T-cell (primary cell): ENCODE results near the gene TYRP1. TPM values are rescaled to one million over a fixed set of nuclear protein-coding genes. Genes with fewer than 3 reads are reported as not detected.
"Not testable (repeated sequence)": the region's sequence is repeated elsewhere in the genome, so short reads cannot be mapped to it uniquely, and the experiment has no call there.

Experiments
- ATAC-seq, 4 experiments: fragments of 200-7000 bp in 3 of 4; fragments of 150-1000 bp in 1 of 4; cut with Tn5 transposase; replicated peaks in 1 of 4; 1 replicate in 3 of 4; 2 replicates in 1 of 4; pipeline ENCODE4 v1.10.0; 2021; ENCODE audit warnings: moderate library complexity in 3 of 4, mild to moderate bottlenecking in 2 of 4, moderate number of reproducible peaks in 1 of 4
- CTCF ChIA-PET, 2 donors: fragments of 300-600 bp; sonication (Branson Sonifier 250); formaldehyde crosslinking; loops; one replicate each; lab custom pipeline; 2022; ENCODE audit warnings: antibody characterized with exemption in 2 of 2; lab: Charles Lee
- POLR2A ChIA-PET, 2 donors: fragments of 300-600 bp; sonication (Branson Sonifier 250); formaldehyde crosslinking; loops; one replicate each; lab custom pipeline; 2022; ENCODE audit warnings: antibody characterized with exemption in 2 of 2; lab: Charles Lee
- DNase-seq, 35 experiments: peaks; one replicate each; pipeline versions ENCODE4 v3.0.0 to v3.0.0-alpha.2; 2013 to 2023
- H3K27ac ChIP-seq: one replicate; pipeline ENCODE4 v1.5.1; 2013; ENCODE audit warnings: low read length
- H3K27me3 ChIP-seq, 2 experiments: replicated peaks in 1 of 2; 1 replicate in 1 of 2; 2 replicates in 1 of 2; pipeline versions ENCODE4 v1.6.1 to v1.7.0; 2013; ENCODE audit warnings: low read length in 1 of 2, mixed read lengths in 1 of 2; ENCODE audit not compliant: control insufficient read depth in 2 of 2, insufficient read depth in 2 of 2; ENCODE audit errors: extremely low read depth in 1 of 2
- H3K36me3 ChIP-seq, 2 donors: 1 replicate in 1 of 2; 2 replicates in 1 of 2; pipeline versions ENCODE4 v1.6.1 to v1.7.0; 2013; ENCODE audit warnings: low read length in 1 of 2; ENCODE audit not compliant: control insufficient read depth in 2 of 2, insufficient read depth in 1 of 2; ENCODE audit errors: extremely low read depth in 1 of 2
- H3K4me1 ChIP-seq, 2 experiments: 1 replicate in 1 of 2; 2 replicates in 1 of 2; pipeline versions ENCODE4 v1.6.1 to v1.7.0; 2013; ENCODE audit warnings: low read length in 2 of 2, mixed read lengths in 1 of 2; ENCODE audit not compliant: insufficient read depth in 2 of 2, control insufficient read depth in 1 of 2; ENCODE audit errors: extremely low read depth in 1 of 2
- H3K4me3 ChIP-seq, 2 donors: 1 replicate in 1 of 2; 2 replicates in 1 of 2; pipeline versions ENCODE4 v1.5.1 to v1.7.0; 2013; ENCODE audit warnings: mild to moderate bottlenecking in 2 of 2, low read length in 1 of 2, moderate library complexity in 1 of 2; ENCODE audit not compliant: control insufficient read depth in 1 of 2; ENCODE audit errors: extremely low read depth in 1 of 2
- H3K9me3 ChIP-seq: 2 replicates; pipeline ENCODE4 v1.7.0; 2013
- H3K27ac Mint-ChIP-seq, 2 donors: one replicate each; pipeline ENCODE4 v1.8.0; 2020 to 2021; ENCODE audit warnings: mild to moderate bottlenecking in 2 of 2, mixed read lengths in 2 of 2
- H3K27me3 Mint-ChIP-seq, 2 donors: one replicate each; pipeline ENCODE4 v1.8.0; 2021 to 2022; ENCODE audit warnings: mixed read lengths in 2 of 2
- H3K36me3 Mint-ChIP-seq: one replicate; pipeline ENCODE4 v1.8.0; 2021; ENCODE audit warnings: mixed read lengths
- H3K4me1 Mint-ChIP-seq, 3 donors: one replicate each; pipeline ENCODE4 v1.8.0; 2020 to 2022; ENCODE audit warnings: mixed read lengths in 3 of 3, mild to moderate bottlenecking in 1 of 3
- H3K4me3 Mint-ChIP-seq, 3 donors: one replicate each; pipeline ENCODE4 v1.8.0; 2020 to 2022; ENCODE audit warnings: mild to moderate bottlenecking in 3 of 3, mixed read lengths in 3 of 3, moderate library complexity in 3 of 3
- H3K9me3 Mint-ChIP-seq, 3 donors: one replicate each; pipeline ENCODE4 v1.8.0; 2020 to 2022; ENCODE audit warnings: mixed read lengths in 3 of 3
- WGBS: methylation state at CpG from one replicate; pipeline ENCODE4 v1.1.5; 2013; ENCODE audit warnings: missing lambda C conversion rate; ENCODE audit not compliant: insufficient coverage; 5-methylcytosine and 5-hydroxymethylcytosine counted together
- total RNA-seq, 35 experiments: library from RNA in 6 of 35; stranded (reverse) in 6 of 35; fragments of 120-200 nt in 1 of 35; gene quantifications; one replicate each; pipeline versions ENCODE4 v1.2.1 to v1.2.4 and lab custom pipeline; 2013 to 2026

TYRP1 gene
- total RNA-seq, 5 donors from 2014 or later (not counting 1 experiment from before 2014, with no cell fraction given) = not detected

- no peak overlapping the region for H3K27ac ChIP-seq
- H3K27me3 ChIP-seq = no peaks in the 10 kb centered on the region
- WGBS = no CpG with 5 or more reads among the region's 2 CpGs
- no peak overlapping the region for H3K27ac Mint-ChIP-seq
- no peaks in the 10 kb centered on the region for H3K27me3 Mint-ChIP-seq
- DNase-seq = no peak
- ChIA-PET CTCF (no interaction called here), POLR2A (no interaction called here)
- no peak overlapping the region for H3K4me3 ChIP-seq
- ATAC-seq = no peak
- no peaks in the 10 kb centered on the region for H3K36me3 Mint-ChIP-seq
- H3K9me3 Mint-ChIP-seq = peaks cover 9 to 12% (median 11%) of the 10 kb centered on the region in 3 donors
- H3K4me1 Mint-ChIP-seq = no peaks in the 10 kb centered on the region
- H3K4me3 Mint-ChIP-seq = no peak overlapping the region
- peaks cover 2% of the 10 kb centered on the region for H3K9me3 ChIP-seq
- H3K36me3 ChIP-seq = no peaks in the 10 kb centered on the region
- no peaks in the 10 kb centered on the region for H3K4me1 ChIP-seq
Observed at GRCh38 chr9:12670006-12670405, 23.2 kb upstream of the TYRP1 start.

GRCh38 chr9:12674961-12675360 is 18.2 kb upstream of the TYRP1 start:
- ATAC-seq = no peak
- Mint-ChIP-seq H3K4me1 (no peaks in the 10 kb centered on the region), H3K9me3 (peaks cover 5 to 12% (median 10%) of the 10 kb centered on the region in 3 donors), H3K36me3 (no peaks in the 10 kb centered on the region), H3K27me3 (no peaks in the 10 kb centered on the region), H3K27ac (no peak overlapping the region), H3K4me3 (no peak overlapping the region)
- CTCF ChIA-PET = no interaction called here
- no peaks in the 10 kb centered on the region for H3K4me1 ChIP-seq
- no peak overlapping the region for H3K27ac ChIP-seq
- H3K9me3 ChIP-seq = no peaks in the 10 kb centered on the region
- H3K36me3 ChIP-seq = no peaks in the 10 kb centered on the region
- no peak overlapping the region for H3K4me3 ChIP-seq
- DNase-seq = no peak
- no peaks in the 10 kb centered on the region for H3K27me3 ChIP-seq
- WGBS = 98% methylated on average over 5 of the region's 5 CpGs
- POLR2A ChIA-PET = no interaction called here

DNA sequence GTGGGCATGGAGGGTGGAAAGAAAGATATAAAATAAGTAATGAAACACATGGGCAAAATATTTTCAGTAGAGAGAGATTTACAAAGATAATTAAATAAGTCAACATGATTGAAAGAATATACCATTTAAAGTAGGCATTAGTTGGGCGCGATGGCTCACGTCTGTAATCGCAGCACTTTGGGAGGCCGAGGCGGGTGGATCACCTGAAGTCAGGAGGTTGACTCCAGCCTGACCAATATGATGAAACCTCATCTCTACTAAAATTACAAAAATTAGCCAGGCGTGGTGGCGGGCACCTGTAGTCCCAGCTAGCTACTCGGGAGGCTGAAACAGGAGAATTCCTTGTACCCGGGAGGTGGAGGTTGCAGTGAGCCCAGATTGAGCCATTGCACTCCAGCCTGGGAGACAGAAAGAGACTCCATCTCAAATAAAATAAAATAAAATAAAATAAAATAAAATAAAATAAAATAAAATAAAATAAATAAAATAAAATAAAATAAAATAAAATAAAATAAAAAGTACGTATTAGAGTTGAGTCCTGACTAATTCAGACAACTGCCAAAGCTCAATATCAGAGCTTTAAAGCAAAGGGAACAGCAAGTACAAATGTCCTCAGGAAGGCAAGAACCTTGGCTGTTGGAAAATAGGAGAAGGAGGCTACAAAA is 15.6 kb upstream of the TYRP1 start:
- ATAC-seq = not testable (repeated sequence)

GRCh38 chr9:12680341-12680740 is 12.8 kb upstream of the TYRP1 start:
- no peaks in the 10 kb centered on the region for H3K36me3 ChIP-seq
- H3K27ac ChIP-seq = no peak overlapping the region
- no peaks in the 10 kb centered on the region for H3K27me3 Mint-ChIP-seq
- peaks cover 14 to 36% (median 17%) of the 10 kb centered on the region in 3 donors for H3K9me3 Mint-ChIP-seq
- ChIA-PET CTCF (no interaction called here), POLR2A (no interaction called here)
- no peak overlapping the region for H3K4me3 ChIP-seq
- no peaks in the 10 kb centered on the region for H3K4me1 Mint-ChIP-seq
- WGBS = 60% methylated on average over 1 of the region's 2 CpGs
- ATAC-seq (no peak), DNase-seq (no peak)
- no peaks in the 10 kb centered on the region for H3K27me3 ChIP-seq
- H3K27ac Mint-ChIP-seq = no peak overlapping the region
- no peaks in the 10 kb centered on the region for H3K9me3 ChIP-seq
- no peaks in the 10 kb centered on the region for H3K36me3 Mint-ChIP-seq
- H3K4me3 Mint-ChIP-seq = no peak overlapping the region
- no peaks in the 10 kb centered on the region for H3K4me1 ChIP-seq

More for the DNA sequence above, 15.6 kb upstream of the TYRP1 start:
- H3K27me3 Mint-ChIP-seq, H3K4me1 ChIP-seq, H3K27me3 ChIP-seq, H3K4me3 ChIP-seq, H3K36me3 ChIP-seq, H3K4me1 Mint-ChIP-seq, H3K27ac Mint-ChIP-seq, DNase-seq, CTCF ChIA-PET, H3K4me3 Mint-ChIP-seq, H3K27ac ChIP-seq, H3K9me3 ChIP-seq, POLR2A ChIA-PET, H3K36me3 Mint-ChIP-seq: not testable (repeated sequence)
- H3K9me3 Mint-ChIP-seq = peaks cover 9 to 21% (median 13%) of the 10 kb centered on the region in 3 donors
- WGBS = 88% methylated on average over 4 of the region's 11 CpGs

DNA sequence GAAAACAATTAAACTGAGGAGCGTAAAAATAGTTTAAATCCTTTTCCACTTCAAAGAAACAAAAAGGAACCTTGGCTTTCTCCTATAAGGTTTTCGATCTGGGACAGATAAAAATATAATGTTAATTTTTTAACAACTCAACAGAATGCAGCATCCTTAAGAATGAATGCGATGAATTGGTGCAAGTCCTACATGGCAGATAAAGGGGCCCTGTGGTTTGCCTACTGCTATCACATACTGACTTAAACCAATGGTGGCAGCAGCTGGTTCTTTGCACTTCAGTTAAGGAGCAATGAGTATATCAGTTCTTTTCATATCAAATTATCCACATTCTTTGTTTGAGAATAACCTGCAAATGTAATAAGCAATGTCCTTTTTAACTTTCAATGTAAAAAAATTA is 12.4 kb upstream of the TYRP1 start:
- Mint-ChIP-seq H3K4me1 (no peaks in the 10 kb centered on the region), H3K9me3 (peaks cover 14 to 36% (median 17%) of the 10 kb centered on the region in 3 donors), H3K27me3 (no peaks in the 10 kb centered on the region), H3K4me3 (no peak overlapping the region), H3K36me3 (no peaks in the 10 kb centered on the region), H3K27ac (no peak overlapping the region)
- Histone ChIP-seq H3K9me3 (no peaks in the 10 kb centered on the region), H3K4me3 (no peak overlapping the region), H3K36me3 (no peaks in the 10 kb centered on the region), H3K27ac (no peak overlapping the region), H3K4me1 (no peaks in the 10 kb centered on the region), H3K27me3 (no peaks in the 10 kb centered on the region)
- ATAC-seq (no peak), DNase-seq (no peak)
- ChIA-PET CTCF (no interaction called here), POLR2A (no interaction called here)
- WGBS = no CpG with 5 or more reads among the region's 3 CpGs

DNA sequence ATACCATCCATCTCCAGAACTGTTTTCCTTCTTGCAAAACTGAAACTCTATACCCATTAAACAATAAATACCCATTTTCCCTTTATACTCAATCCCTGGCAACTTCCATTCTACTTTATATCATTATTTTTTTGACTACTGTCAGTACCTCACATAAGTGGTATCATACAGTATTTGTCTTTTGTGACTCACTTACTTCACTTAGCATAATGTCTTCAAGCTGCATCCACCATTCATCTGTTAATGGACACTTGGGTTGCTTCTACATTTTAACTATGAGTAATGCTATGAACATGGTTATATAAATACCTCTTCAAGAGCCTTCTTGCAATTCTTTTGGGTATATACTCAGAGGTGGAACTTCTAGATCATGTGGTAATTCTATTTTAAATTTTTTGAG is 11.6 kb upstream of the TYRP1 start:
- no peak overlapping the region for H3K4me3 Mint-ChIP-seq

DNA sequence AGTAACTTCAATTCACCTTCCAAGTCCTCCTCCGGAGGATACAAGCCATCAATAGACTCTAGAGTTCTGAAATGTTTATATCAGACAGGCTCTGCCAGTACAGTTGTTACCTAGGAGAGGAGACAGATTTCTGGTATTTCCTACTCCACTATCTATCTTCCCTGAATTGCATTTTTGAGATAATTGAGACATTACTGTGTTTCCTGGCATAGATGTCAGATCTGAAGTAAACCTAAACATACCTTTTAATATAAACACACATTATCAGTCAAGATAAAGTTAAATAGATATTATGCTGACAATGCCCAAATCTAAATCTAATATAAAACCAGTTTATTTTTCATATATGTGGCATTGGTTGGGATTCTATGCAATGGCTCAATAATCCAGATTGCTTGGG is 8.2 kb upstream of the TYRP1 start:
- WGBS = no CpG with 5 or more reads among the region's 1 CpG
- H3K27me3 Mint-ChIP-seq = no peaks in the 10 kb centered on the region

More for the DNA sequence above, 11.6 kb upstream of the TYRP1 start:
- no peaks in the 10 kb centered on the region for H3K27me3 ChIP-seq
- CTCF ChIA-PET = no interaction called here
- no peaks in the 10 kb centered on the region for H3K36me3 ChIP-seq
- Mint-ChIP-seq H3K9me3 (peaks cover 14 to 36% (median 19%) of the 10 kb centered on the region in 3 donors), H3K27ac (no peak overlapping the region), H3K4me1 (no peaks in the 10 kb centered on the region), H3K27me3 (no peaks in the 10 kb centered on the region), H3K36me3 (no peaks in the 10 kb centered on the region)
- H3K4me1 ChIP-seq = no peaks in the 10 kb centered on the region
- no peak overlapping the region for H3K4me3 ChIP-seq
- no peak overlapping the region for H3K27ac ChIP-seq
- ATAC-seq (no peak), DNase-seq (no peak)
- POLR2A ChIA-PET = no interaction called here
- no peaks in the 10 kb centered on the region for H3K9me3 ChIP-seq

More for the DNA sequence above, 8.2 kb upstream of the TYRP1 start:
- Mint-ChIP-seq H3K36me3 (no peaks in the 10 kb centered on the region), H3K27ac (no peak overlapping the region), H3K9me3 (peaks cover 13 to 31% (median 22%) of the 10 kb centered on the region in 3 donors), H3K4me1 (no peaks in the 10 kb centered on the region), H3K4me3 (no peak overlapping the region)
- ChIA-PET POLR2A (no interaction called here), CTCF (no interaction called here)
- Histone ChIP-seq H3K27ac (no peak overlapping the region), H3K4me3 (no peak overlapping the region), H3K9me3 (no peaks in the 10 kb centered on the region), H3K4me1 (no peaks in the 10 kb centered on the region), H3K27me3 (no peaks in the 10 kb centered on the region), H3K36me3 (no peaks in the 10 kb centered on the region)
- ATAC-seq = no peak
- DNase-seq = no peak
